Measurements from ENCODE around the gene TSPOAP1. TPM values are rescaled to one million over a fixed set of nuclear protein-coding genes. Genes with fewer than 3 reads are reported as not detected.
"Not testable (repeated sequence)": the region's sequence is repeated elsewhere in the genome, so short reads cannot be mapped to it uniquely, and the experiment has no call there.

TSPOAP1 gene
- total RNA-seq, 2 donors from 2014 or later: 30.5 to 32.8 TPM

GRCh38 chr17:58341136-58341860 is 12.7 kb upstream of the TSPOAP1 start:
- not testable (repeated sequence) for H3K9me3 ChIP-seq (ENCODE audit: control insufficient read depth, low read length, poor library complexity, severe bottlenecking); DNase-seq; ATAC-seq; H3K36me3 Mint-ChIP-seq (ENCODE audit: low read depth); H3K27me3 Mint-ChIP-seq
- Mint-ChIP-seq H3K4me1 (peaks cover 80% of the 10 kb centered on the region), H3K4me3 (peak overlapping the region; percentile 93), H3K27ac (peak overlapping the region; percentile 100)

- Mint-ChIP-seq H3K4me3 (peak overlapping the region; percentile 100), H3K27me3 (no peaks in the 10 kb centered on the region), H3K36me3 (ENCODE audit: low read depth) (peaks cover 5% of the 10 kb centered on the region), H3K4me1 (peaks cover 87% of the 10 kb centered on the region), H3K27ac (peak overlapping the region; percentile 100)
- H3K9me3 ChIP-seq (ENCODE audit: control insufficient read depth, low read length, poor library complexity, severe bottlenecking): no peaks in the 10 kb centered on the region
- ATAC-seq (no peak), DNase-seq (no peak)
Measured at GRCh38 chr17:58340405-58340876, 11.8 kb upstream of the TSPOAP1 start.

- Mint-ChIP-seq H3K4me1 (peaks cover 84% of the 10 kb centered on the region), H3K4me3 (peak overlapping the region; percentile 100), H3K27me3 (no peaks in the 10 kb centered on the region), H3K27ac (peak overlapping the region; percentile 100), H3K36me3 (ENCODE audit: low read depth) (peaks cover 3% of the 10 kb centered on the region)
- H3K9me3 ChIP-seq (ENCODE audit: control insufficient read depth, low read length, poor library complexity, severe bottlenecking): no peaks in the 10 kb centered on the region
- ATAC-seq (no peak), DNase-seq (no peak)
Measured at GRCh38 chr17:58339755-58340404, 11.3 kb upstream of the TSPOAP1 start.

GRCh38 chr17:58338841-58339754 is 10.5 kb upstream of the TSPOAP1 start:
- H3K4me3 Mint-ChIP-seq: peak overlapping the region; percentile 100
- peak overlapping the region; percentile 100 for H3K27ac Mint-ChIP-seq
- no peaks in the 10 kb centered on the region for H3K9me3 ChIP-seq (ENCODE audit: control insufficient read depth, low read length, poor library complexity, severe bottlenecking)
- no peaks in the 10 kb centered on the region for H3K27me3 Mint-ChIP-seq
- peaks cover 3% of the 10 kb centered on the region for H3K36me3 Mint-ChIP-seq (ENCODE audit: low read depth)
- ATAC-seq (no peak), DNase-seq (no peak)
- H3K4me1 Mint-ChIP-seq: peaks cover 85% of the 10 kb centered on the region

GRCh38 chr17:58338454-58338840 is 9.9 kb upstream of the TSPOAP1 start:
- no peaks in the 10 kb centered on the region for H3K9me3 ChIP-seq (ENCODE audit: control insufficient read depth, low read length, poor library complexity, severe bottlenecking)
- no peak for ATAC-seq
- Mint-ChIP-seq H3K36me3 (ENCODE audit: low read depth) (peaks cover 3% of the 10 kb centered on the region), H3K27ac (peak overlapping the region; percentile 100), H3K27me3 (no peaks in the 10 kb centered on the region), H3K4me1 (peaks cover 84% of the 10 kb centered on the region), H3K4me3 (peak overlapping the region; percentile 100)
- no peak for DNase-seq

GRCh38 chr17:58337600-58338453 is 9.2 kb upstream of the TSPOAP1 start:
- Mint-ChIP-seq H3K36me3 (ENCODE audit: low read depth) (peaks cover 6% of the 10 kb centered on the region), H3K27me3 (no peaks in the 10 kb centered on the region), H3K27ac (peak overlapping the region; percentile 100), H3K4me1 (peaks cover 82% of the 10 kb centered on the region), H3K4me3 (peak overlapping the region; percentile 100)
- peak; percentile 75 to 84 (median 83) for DNase-seq
- peak; percentile 77 for ATAC-seq
- H3K9me3 ChIP-seq (ENCODE audit: control insufficient read depth, low read length, poor library complexity, severe bottlenecking): no peaks in the 10 kb centered on the region

GRCh38 chr17:58337210-58337599 is 8.6 kb upstream of the TSPOAP1 start:
- H3K36me3 Mint-ChIP-seq (ENCODE audit: low read depth): peaks cover 7% of the 10 kb centered on the region
- H3K27me3 Mint-ChIP-seq: no peaks in the 10 kb centered on the region
- peaks cover 77% of the 10 kb centered on the region for H3K4me1 Mint-ChIP-seq
- H3K9me3 ChIP-seq (ENCODE audit: control insufficient read depth, low read length, poor library complexity, severe bottlenecking): no peaks in the 10 kb centered on the region
- ATAC-seq (peak; percentile 21), DNase-seq (peak in 1 of 3 donors; percentile 46)
- H3K27ac Mint-ChIP-seq: peak overlapping the region; percentile 100
- peak overlapping the region; percentile 100 for H3K4me3 Mint-ChIP-seq

- ATAC-seq: no peak
- H3K4me3 Mint-ChIP-seq: peak overlapping the region; percentile 100
- peaks cover 10% of the 10 kb centered on the region for H3K36me3 Mint-ChIP-seq (ENCODE audit: low read depth)
- DNase-seq: no peak
- H3K27me3 Mint-ChIP-seq: no peaks in the 10 kb centered on the region
- H3K9me3 ChIP-seq (ENCODE audit: control insufficient read depth, low read length, poor library complexity, severe bottlenecking): no peaks in the 10 kb centered on the region
- H3K4me1 Mint-ChIP-seq: peaks cover 76% of the 10 kb centered on the region
- H3K27ac Mint-ChIP-seq: peak overlapping the region; percentile 100
Measured at GRCh38 chr17:58336456-58337209, 8.0 kb upstream of the TSPOAP1 start.

- DNase-seq (peak in 2 of 3 donors; percentile 45 to 53), ATAC-seq (peak; percentile 53)
- H3K27ac Mint-ChIP-seq: peak overlapping the region; percentile 100
- H3K4me1 Mint-ChIP-seq: peaks cover 78% of the 10 kb centered on the region
- H3K9me3 ChIP-seq (ENCODE audit: control insufficient read depth, low read length, poor library complexity, severe bottlenecking): no peaks in the 10 kb centered on the region
- H3K27me3 Mint-ChIP-seq: no peaks in the 10 kb centered on the region
- peak overlapping the region; percentile 100 for H3K4me3 Mint-ChIP-seq
- H3K36me3 Mint-ChIP-seq (ENCODE audit: low read depth): peaks cover 17% of the 10 kb centered on the region
Measured at GRCh38 chr17:58335779-58336455, 7.3 kb upstream of the TSPOAP1 start.

GRCh38 chr17:58335061-58335731 is 6.6 kb upstream of the TSPOAP1 start:
- peak overlapping the region; percentile 100 for H3K27ac Mint-ChIP-seq
- no peaks in the 10 kb centered on the region for H3K27me3 Mint-ChIP-seq
- no peak for DNase-seq
- peaks cover 77% of the 10 kb centered on the region for H3K4me1 Mint-ChIP-seq
- H3K9me3 ChIP-seq (ENCODE audit: control insufficient read depth, low read length, poor library complexity, severe bottlenecking): no peaks in the 10 kb centered on the region
- ATAC-seq: no peak
- H3K4me3 Mint-ChIP-seq: peak overlapping the region; percentile 100
- peaks cover 23% of the 10 kb centered on the region for H3K36me3 Mint-ChIP-seq (ENCODE audit: low read depth)

GRCh38 chr17:58334661-58335060 is 6.1 kb upstream of the TSPOAP1 start:
- no peaks in the 10 kb centered on the region for H3K9me3 ChIP-seq (ENCODE audit: control insufficient read depth, low read length, poor library complexity, severe bottlenecking)
- H3K4me3 Mint-ChIP-seq: peak overlapping the region; percentile 100
- no peaks in the 10 kb centered on the region for H3K27me3 Mint-ChIP-seq
- peak overlapping the region; percentile 100 for H3K27ac Mint-ChIP-seq
- H3K4me1 Mint-ChIP-seq: peaks cover 76% of the 10 kb centered on the region
- DNase-seq (no peak), ATAC-seq (no peak)
- H3K36me3 Mint-ChIP-seq (ENCODE audit: low read depth): peaks cover 24% of the 10 kb centered on the region
